MM.1S (cell line): ENCODE measurements around the gene C21orf91.

ENCODE experiments used
- DNase-seq: peaks from one replicate; pipeline ENCODE4 v3.0.0-alpha.2; 2015
- H2AFZ ChIP-seq: fragments of 300-600 bp; sonication (generic); 2 replicates; pipeline ENCODE4 v1.6.0; 2016; ENCODE audit warnings: antibody characterized with exemption, low read length
- H3F3A ChIP-seq: fragments of 300-600 bp; sonication (generic); 2 replicates; pipeline ENCODE4 v1.6.1; 2016; ENCODE audit warnings: mild to moderate bottlenecking, antibody characterized with exemption, low read length, moderate library complexity, mixed read lengths; ENCODE audit not compliant: insufficient read depth
- H3K27ac ChIP-seq: fragments of 300-600 bp; sonication (generic); 2 replicates; pipeline ENCODE4 v1.5.1; 2016; ENCODE audit warnings: mild to moderate bottlenecking, low read length
- H3K27me3 ChIP-seq: fragments of 300-600 bp; sonication (generic); replicated peaks from 2 replicates; pipeline ENCODE4 v1.6.0; 2016; ENCODE audit warnings: low read length; ENCODE audit not compliant: insufficient read depth
- H3K36me3 ChIP-seq: fragments of 300-600 bp; sonication (generic); replicated peaks from 2 replicates; pipeline ENCODE4 v1.6.1; 2016; ENCODE audit warnings: mild to moderate bottlenecking, low read length, mixed read lengths; ENCODE audit not compliant: insufficient read depth
- H3K4me1 ChIP-seq: fragments of 300-600 bp; sonication (generic); 2 replicates; pipeline ENCODE4 v1.6.1; 2016; ENCODE audit warnings: low read length, mixed read lengths
- H3K4me2 ChIP-seq: fragments of 300-600 bp; sonication (generic); 2 replicates; pipeline ENCODE4 v1.6.0; 2016; ENCODE audit warnings: low read depth, low read length
- H3K4me3 ChIP-seq: fragments of 300-600 bp; sonication (generic); 2 replicates; pipeline ENCODE4 v1.5.1; 2016; ENCODE audit warnings: low read length, mixed read lengths
- H3K79me2 ChIP-seq: fragments of 300-600 bp; sonication (generic); 2 replicates; pipeline ENCODE4 v1.6.1; 2016; ENCODE audit warnings: mixed run types, low read length, mixed read lengths
- H3K9ac ChIP-seq: fragments of 300-600 bp; sonication (generic); 2 replicates; pipeline ENCODE4 v1.6.1; 2016; ENCODE audit warnings: low read length, mixed read lengths
- H3K9me2 ChIP-seq: fragments of 300-600 bp; sonication (generic); replicated peaks from 2 replicates; pipeline ENCODE4 v1.6.1; 2016; ENCODE audit warnings: mild to moderate bottlenecking, low read length, mixed read lengths; ENCODE audit not compliant: insufficient read depth
- H3K9me3 ChIP-seq: fragments of 300-600 bp; sonication (generic); replicated peaks from 2 replicates; pipeline ENCODE4 v1.6.1; 2016; ENCODE audit warnings: mild to moderate bottlenecking, low read length, mixed read lengths; ENCODE audit not compliant: insufficient read depth
- H4K20me1 ChIP-seq: fragments of 300-600 bp; sonication (generic); 2 replicates; pipeline ENCODE4 v1.6.1; 2016; ENCODE audit warnings: mild to moderate bottlenecking, low read length, moderate library complexity, mixed read lengths; ENCODE audit not compliant: insufficient read depth
- CTCF ChIP-seq: fragments of 300-600 bp; sonication (generic); IDR thresholded peaks from 2 replicates; pipeline ENCODE4 v1.5.1; 2016; ENCODE audit warnings: antibody characterized with exemption, low read length, mixed read lengths
- EZH2 ChIP-seq: fragments of 300-600 bp; sonication (generic); optimal IDR thresholded peaks from 2 replicates; pipeline ENCODE3; 2017; ENCODE audit warnings: low read depth, mild to moderate bottlenecking, antibody characterized with exemption, low read length, mixed read lengths
- EZH2phosphoT487 ChIP-seq: fragments of 300-600 bp; sonication (generic); IDR thresholded peaks from 2 replicates; pipeline ENCODE4 v1.6.1; 2018; ENCODE audit warnings: antibody characterized with exemption, low read length

C21orf91 gene

GRCh38 chr21:17783003-17783402 is 36.2 kb downstream of the C21orf91 start:
- Histone ChIP-seq H3K27me3 (no peaks in the 10 kb centered on the region), H3K4me2 (peak overlapping the region; percentile 86), H3K9ac (peak overlapping the region; percentile 63), H3K9me2 (no peaks in the 10 kb centered on the region), H3K9me3 (no peaks in the 10 kb centered on the region), H3K79me2 (peaks cover 26% of the 10 kb centered on the region), H3K27ac (peak overlapping the region; percentile 97), H2AFZ (no peak overlapping the region), H3K4me3 (peak overlapping the region; percentile 47), H3K36me3 (no peaks in the 10 kb centered on the region; the same call in none of the 2 replicates), H4K20me1 (no peaks in the 10 kb centered on the region), H3F3A (peaks cover 71% of the 10 kb centered on the region), H3K4me1 (peaks cover 77% of the 10 kb centered on the region)
- no peak for TF ChIP-seq EZH2
- TF ChIP-seq CTCF, result no peak
- no peak for TF ChIP-seq EZH2phosphoT487
- no peak for DNase-seq

GRCh38 chr21:17782051-17782450 is 37.1 kb downstream of the C21orf91 start:
- H3K27ac ChIP-seq, result peak overlapping the region; percentile 97
- no peaks in the 10 kb centered on the region for H4K20me1 ChIP-seq
- H3K4me1 ChIP-seq, result peaks cover 77% of the 10 kb centered on the region
- peak overlapping the region; percentile 19; the same call in 1 of the 2 replicates for H3K9ac ChIP-seq
- H3K4me3 ChIP-seq, result 0 out of 2 replicates have a peak overlapping the region, but pooled peaks have one; percentile 47
- DNase-seq, result peak; percentile 79
- no peaks in the 10 kb centered on the region for H3K27me3 ChIP-seq
- no peak overlapping the region for H2AFZ ChIP-seq
- no peaks in the 10 kb centered on the region for H3K9me2 ChIP-seq
- H3F3A ChIP-seq, result peaks cover 62% of the 10 kb centered on the region
- H3K79me2 ChIP-seq, result peaks cover 19% of the 10 kb centered on the region
- no peak for TF ChIP-seq EZH2
- peak overlapping the region; percentile 86 for H3K4me2 ChIP-seq
- no peaks in the 10 kb centered on the region; the same call in none of the 2 replicates for H3K36me3 ChIP-seq
- no peaks in the 10 kb centered on the region for H3K9me3 ChIP-seq

- TF ChIP-seq EZH2phosphoT487 (no peak), CTCF (no peak), EZH2 (no peak)
- Histone ChIP-seq H3K27me3 (no peaks in the 10 kb centered on the region), H3F3A (peaks cover 59% of the 10 kb centered on the region), H4K20me1 (no peaks in the 10 kb centered on the region), H2AFZ (no peak overlapping the region), H3K4me2 (peak overlapping the region; percentile 86), H3K79me2 (peaks cover 13% of the 10 kb centered on the region), H3K9me2 (no peaks in the 10 kb centered on the region), H3K36me3 (no peaks in the 10 kb centered on the region; the same call in none of the 2 replicates), H3K9me3 (no peaks in the 10 kb centered on the region), H3K4me3 (no peak overlapping the region), H3K4me1 (peaks cover 75% of the 10 kb centered on the region), H3K27ac (peak overlapping the region; percentile 97), H3K9ac (peak overlapping the region; percentile 19; the same call in 1 of the 2 replicates)
- DNase-seq, result no peak
Observed at GRCh38 chr21:17781524-17781923, 37.6 kb downstream of the C21orf91 start.

- H3K27me3 ChIP-seq, result no peaks in the 10 kb centered on the region
- TF ChIP-seq CTCF (no peak), EZH2phosphoT487 (no peak), EZH2 (no peak)
- peak; percentile 94 for DNase-seq
- no peak overlapping the region for H2AFZ ChIP-seq
- H3K79me2 ChIP-seq, result peaks cover 4% of the 10 kb centered on the region
- H3K4me1 ChIP-seq, result peaks cover 65% of the 10 kb centered on the region
- no peaks in the 10 kb centered on the region for H3K36me3 ChIP-seq
- H4K20me1 ChIP-seq, result no peaks in the 10 kb centered on the region
- H3K27ac ChIP-seq, result peak overlapping the region; percentile 97
- H3K9me2 ChIP-seq, result no peaks in the 10 kb centered on the region
- no peaks in the 10 kb centered on the region for H3K9me3 ChIP-seq
- no peak overlapping the region for H3K4me3 ChIP-seq
- H3K9ac ChIP-seq, result peak overlapping the region; percentile 2; the same call in 1 of the 2 replicates
- peaks cover 49% of the 10 kb centered on the region for H3F3A ChIP-seq
- peak overlapping the region; percentile 86 for H3K4me2 ChIP-seq
Observed at GRCh38 chr21:17780539-17780938, 38.6 kb downstream of the C21orf91 start.
